Measurements from ENCODE around the gene TAGLN.

DNA sequence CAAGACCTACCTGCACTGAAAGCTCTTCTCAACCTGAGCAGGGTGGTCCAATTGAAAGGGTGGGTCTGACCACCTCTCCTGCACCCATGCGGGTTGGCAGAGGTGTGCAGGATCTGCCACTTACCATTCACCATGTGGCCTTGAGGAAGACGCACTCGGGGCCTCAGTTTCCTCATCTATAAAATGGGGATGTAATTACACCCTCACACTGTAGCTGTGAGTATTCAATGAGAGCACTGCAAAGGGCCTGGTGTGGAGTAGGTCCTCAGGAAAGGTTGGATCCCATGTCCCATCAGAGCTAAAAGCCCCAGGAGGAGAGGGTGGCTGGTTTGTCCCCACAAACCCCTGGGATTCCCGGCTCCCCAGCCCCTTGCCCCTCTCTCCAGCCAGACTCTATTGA is 557 bp upstream of the TAGLN start:
- TF ChIP-seq MLX (CRISPR knock-in tag; conservative IDR thresholded peaks at IDR 0.05) = no peak
- TF ChIP-seq MTA1 (IDR thresholded peaks at IDR 0.05; ENCODE audit: borderline replicate concordance) = no peak
- TF ChIP-seq MAFG (tag; conservative IDR thresholded peaks at IDR 0.05) = no peak
- no peak for TF ChIP-seq TEAD2 (tag; IDR thresholded peaks at IDR 0.05)
- no peak for TF ChIP-seq ZNF592 (IDR thresholded peaks at IDR 0.05)
- no peak for TF ChIP-seq NFYB (IDR thresholded peaks at IDR 0.05; ENCODE audit: extremely low read depth, insufficient read length)
- TF ChIP-seq ESRRA (IDR thresholded peaks at IDR 0.05; ENCODE audit: borderline replicate concordance, low read depth) = no peak
- TF ChIP-seq ZNF785 (CRISPR knock-in tag; IDR thresholded peaks at IDR 0.05) = no peak
- TF ChIP-seq FOS (IDR thresholded peaks at IDR 0.05; ENCODE audit: extremely low read depth, insufficient read length) = no peak
- TF ChIP-seq MAX (CRISPR knock-in tag; IDR thresholded peaks at IDR 0.05) = no peak
- no peak for TF ChIP-seq TRIM28 (IDR thresholded peaks at IDR 0.05)
- TF ChIP-seq, protein P1, sequence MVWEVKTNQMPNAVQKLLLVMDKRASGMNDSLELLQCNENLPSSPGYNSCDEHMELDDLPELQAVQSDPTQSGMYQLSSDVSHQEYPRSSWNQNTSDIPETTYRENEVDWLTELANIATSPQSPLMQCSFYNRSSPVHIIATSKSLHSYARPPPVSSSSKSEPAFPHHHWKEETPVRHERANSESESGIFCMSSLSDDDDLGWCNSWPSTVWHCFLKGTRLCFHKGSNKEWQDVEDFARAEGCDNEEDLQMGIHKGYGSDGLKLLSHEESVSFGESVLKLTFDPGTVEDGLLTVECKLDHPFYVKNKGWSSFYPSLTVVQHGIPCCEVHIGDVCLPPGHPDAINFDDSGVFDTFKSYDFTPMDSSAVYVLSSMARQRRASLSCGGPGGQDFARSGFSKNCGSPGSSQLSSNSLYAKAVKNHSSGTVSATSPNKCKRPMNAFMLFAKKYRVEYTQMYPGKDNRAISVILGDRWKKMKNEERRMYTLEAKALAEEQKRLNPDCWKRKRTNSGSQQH (CRISPR knock-in tag; IDR thresholded peaks at IDR 0.05) = no peak
- TF ChIP-seq CBX3 (IDR thresholded peaks at IDR 0.05; ENCODE audit: borderline replicate concordance in 1 of 2, low read length in 2 of 2) = no peak
- no peak for TF ChIP-seq CHD4 (IDR thresholded peaks at IDR 0.05; ENCODE audit: insufficient read depth, insufficient replicate concordance, low read depth, low read length, poor library complexity, severe bottlenecking)

Data from K562 (cell line).